Embryonic facial prominence (tissue), 1 donor: ENCODE results near the gene COLEC12.

Source experiments
- DNase-seq: peaks from one replicate; pipeline ENCODE4 v3.0.0-alpha.2; 2016; ENCODE audit errors: extremely low spot score

COLEC12 gene

DNA sequence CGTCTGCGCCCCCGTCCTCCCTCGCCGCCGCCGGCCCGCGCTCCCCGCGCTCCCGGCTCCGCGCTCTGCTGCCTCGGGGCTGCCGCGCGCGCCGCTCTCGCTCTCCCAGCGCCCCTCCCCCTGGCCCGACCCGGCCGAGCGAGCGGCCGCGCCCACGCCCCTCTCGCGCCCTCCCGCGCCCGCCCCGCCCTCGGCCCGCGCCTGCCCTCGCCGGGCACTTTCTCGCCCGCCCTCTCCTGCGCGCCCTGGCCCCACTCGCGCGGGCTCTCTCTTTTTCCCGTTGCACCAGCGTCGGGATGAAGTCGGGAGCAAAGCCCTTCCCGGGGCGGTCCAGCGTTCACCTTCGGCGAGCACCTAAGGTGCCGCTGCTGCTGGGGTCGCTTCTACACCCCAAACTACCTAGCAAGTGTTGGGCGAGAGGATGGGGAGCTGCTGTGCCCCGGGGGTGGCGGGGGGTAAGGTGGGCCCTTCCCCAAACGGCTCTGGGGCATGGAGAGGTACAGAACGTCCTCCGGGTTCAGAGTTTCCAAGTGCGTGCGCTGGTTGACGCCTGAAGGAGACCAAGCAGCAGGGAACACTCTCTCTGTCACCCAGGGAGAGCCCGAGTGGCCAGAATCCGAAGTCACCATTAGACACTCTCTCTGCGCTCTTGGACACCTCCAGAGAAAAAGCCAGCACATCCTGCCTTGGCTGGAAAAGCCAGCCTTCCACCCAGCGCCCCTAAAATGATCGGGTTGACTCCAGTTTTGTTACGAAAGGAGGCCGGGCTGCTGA, at the start of gene COLEC12:
Gene COLEC12, minus strand, starts transcription at position 70 of the 774 bp plus-strand sequence. CDS start 187 bp downstream, outside the sequence.
- DNase-seq = no peak

GRCh38 chr18:549967-550366, 49.5 kb upstream of the COLEC12 start:
- DNase-seq = no peak

GRCh38 chr18:543447-544078, 43.1 kb upstream of the COLEC12 start:
- peak; percentile 57 for DNase-seq

- no peak for DNase-seq
Measured at GRCh38 chr18:533995-534601, 33.6 kb upstream of the COLEC12 start.

DNA sequence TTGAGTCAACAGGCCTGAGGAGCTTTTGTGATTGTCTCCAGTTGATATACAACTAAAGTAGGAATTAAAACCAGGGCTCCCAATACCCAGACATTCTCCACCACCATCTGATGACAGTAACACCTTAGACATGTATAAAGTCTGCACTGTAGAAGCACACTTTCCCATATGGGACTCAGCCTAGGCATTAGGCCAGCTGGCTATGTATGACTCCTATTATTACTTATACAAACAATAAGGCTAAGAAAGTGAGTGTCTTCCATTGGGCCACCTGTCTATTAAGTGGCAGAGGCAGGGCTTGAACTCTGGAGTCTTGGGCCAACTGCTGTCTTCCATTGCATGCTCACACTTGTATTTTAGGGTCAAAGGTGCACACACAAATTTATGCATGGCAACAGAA, 32.1 kb upstream of the COLEC12 start:
- no peak for DNase-seq

DNA sequence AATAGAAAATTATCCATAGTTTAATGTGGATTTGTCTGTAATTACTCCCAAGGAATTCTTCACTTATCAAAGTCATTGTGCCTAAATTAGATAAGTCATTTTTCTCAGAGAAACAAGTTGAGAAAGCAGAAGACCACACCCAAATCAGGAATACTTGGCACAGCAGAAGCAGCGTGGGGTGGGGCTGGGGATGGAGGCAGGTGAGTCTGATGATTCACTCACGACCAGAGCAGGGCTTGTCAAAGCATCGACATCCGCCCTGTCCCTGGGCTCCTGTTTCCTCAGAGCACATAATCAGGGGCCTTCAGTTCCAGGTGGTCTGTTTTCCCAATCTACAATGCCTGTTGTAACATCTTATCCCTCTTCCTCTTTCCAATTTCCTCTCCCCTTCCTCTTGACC, 31.5 kb upstream of the COLEC12 start:
- DNase-seq = no peak

- DNase-seq = no peak
Measured at GRCh38 chr18:527146-527545, 26.6 kb upstream of the COLEC12 start.

GRCh38 chr18:526681-527080, 26.2 kb upstream of the COLEC12 start:
- DNase-seq = no peak

GRCh38 chr18:525036-525797, 24.7 kb upstream of the COLEC12 start:
- DNase-seq = no peak

DNA sequence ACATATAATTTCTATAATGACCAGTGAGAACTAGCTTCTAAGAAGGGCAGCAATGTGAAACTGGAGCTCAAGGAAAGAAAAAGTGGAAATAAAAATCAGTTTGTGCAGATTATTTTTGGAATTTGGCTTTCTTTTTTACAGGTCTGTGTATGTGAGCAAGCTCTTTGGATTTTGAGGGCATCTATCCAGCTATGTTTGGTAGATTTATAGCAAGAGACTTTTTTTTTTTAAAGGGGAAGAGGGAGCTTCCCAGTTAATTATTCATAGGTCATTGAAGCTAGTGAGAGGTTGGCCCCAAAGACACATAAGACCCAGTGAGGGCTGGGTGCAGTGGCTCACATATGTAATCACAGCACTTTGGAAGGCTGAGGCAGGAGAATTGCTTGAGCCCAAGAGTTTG, 24.0 kb upstream of the COLEC12 start:
- no peak for DNase-seq

DNA sequence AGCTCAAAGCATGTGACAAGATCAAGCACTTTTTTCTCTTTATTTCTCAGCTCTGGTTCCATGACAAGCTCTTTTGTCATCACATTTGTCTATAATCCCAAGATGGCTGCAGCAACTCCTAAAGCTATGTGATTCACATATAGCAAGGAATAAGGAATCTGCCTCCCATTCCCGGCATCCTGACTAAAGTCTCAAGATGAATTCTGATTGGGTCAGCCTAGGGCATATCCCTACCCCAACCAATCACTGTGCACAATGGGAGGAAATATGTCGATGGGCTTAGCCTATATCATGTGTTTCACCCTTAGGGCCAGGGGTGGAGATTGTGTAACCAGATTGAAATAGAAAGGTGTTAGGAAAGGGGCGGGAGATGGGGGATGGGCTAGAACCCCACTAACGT, 23.1 kb upstream of the COLEC12 start:
- no peak for DNase-seq

GRCh38 chr18:519019-519879, 18.7 kb upstream of the COLEC12 start:
- DNase-seq = no peak

DNA sequence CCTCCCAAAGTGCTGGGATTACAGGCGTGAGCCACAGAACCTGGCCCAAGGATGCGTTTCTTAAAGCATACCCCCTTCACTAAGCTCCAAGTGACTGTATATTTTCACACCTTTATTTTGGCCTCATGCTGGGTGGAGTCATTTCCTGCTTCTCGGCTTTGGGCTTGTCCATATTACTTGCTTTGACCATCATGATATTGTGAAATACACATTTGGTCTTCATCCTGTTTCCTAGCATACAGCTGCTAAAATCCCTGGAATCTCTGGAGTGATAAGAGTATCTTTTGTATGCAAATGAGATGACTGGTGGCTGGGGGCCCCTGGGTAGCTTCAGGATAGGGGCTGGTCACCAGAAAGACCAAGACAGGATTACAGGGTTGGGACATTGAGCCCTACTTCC, 17.6 kb upstream of the COLEC12 start:
- DNase-seq = no peak

DNA sequence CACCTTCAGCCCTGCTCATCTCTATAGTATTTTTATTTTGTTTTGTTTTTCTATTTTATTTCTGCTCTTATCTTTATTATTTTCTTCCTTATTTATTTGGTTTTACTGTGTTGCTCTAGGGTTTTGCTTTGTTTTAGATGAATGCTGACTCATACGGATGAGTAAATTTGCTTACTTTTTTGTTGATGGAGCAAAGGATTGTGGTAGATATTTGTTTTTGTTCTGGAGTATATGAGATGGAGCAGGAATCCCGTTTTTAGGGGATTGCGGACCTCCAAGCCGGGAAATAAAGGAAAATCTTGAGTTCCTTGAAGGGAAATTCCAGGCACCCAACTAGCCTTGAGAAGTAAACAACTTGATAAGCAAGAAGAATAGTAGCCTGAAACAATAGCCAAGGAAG, 15.3 kb upstream of the COLEC12 start:
- no peak for DNase-seq

- no peak for DNase-seq
Measured at GRCh38 chr18:515156-515815, 14.8 kb upstream of the COLEC12 start.

DNA sequence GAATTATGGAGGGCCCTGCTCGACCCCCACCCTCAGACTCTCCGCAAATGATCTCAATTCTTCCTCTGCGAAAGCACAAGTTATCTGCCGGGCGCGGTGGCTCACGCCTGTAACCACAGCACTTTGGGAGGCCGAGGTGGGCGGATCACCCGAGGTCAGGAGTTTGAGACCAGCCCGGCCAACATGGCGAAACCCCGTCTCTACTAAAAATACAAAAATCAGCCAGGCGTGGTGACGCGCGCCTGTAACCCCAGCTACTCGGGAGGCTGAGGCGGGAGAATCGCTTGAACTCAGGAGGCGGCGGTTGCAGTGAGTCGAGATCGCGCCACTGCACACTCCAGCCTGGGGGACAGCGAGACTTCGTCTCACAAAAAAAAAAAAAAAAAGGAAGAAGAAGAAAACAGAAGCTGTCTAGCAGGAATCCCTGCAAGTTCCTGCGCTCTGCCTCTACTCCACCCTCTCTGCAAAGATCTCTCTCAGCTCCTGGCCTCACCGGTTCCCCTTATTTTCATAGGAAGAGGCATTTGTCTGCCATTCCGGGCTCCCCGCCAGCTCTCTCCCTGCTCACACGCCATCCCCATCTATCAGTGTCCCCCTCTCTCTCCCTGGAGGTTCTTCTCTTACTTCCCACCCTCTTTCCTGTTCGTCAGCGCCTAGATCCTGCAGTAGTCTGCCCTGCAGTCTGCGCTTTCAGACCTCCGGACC, 13.5 kb upstream of the COLEC12 start:
- DNase-seq = no peak

GRCh38 chr18:512957-513356, 12.5 kb upstream of the COLEC12 start:
- DNase-seq = no peak

- no peak for DNase-seq
Measured at GRCh38 chr18:508835-509234, 8.3 kb upstream of the COLEC12 start.

DNA sequence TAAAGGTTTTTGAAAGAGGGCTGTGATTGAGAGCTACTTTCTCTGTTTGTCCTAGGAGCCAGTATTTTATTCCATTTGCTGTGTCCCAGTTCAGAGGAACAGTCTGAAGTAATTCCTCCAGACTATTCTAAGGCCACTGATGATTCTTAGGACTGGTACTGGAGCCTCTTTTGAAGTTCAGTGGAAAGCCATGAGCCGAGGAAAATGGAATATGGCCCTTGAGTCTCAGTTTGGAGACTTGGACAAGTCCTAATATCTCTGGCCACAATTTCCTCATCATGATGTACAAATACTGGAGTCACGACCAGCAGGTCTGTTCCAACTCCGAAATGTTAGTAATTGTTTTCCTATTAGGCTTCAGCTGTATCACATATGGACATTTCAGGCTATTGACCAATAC, 7.1 kb upstream of the COLEC12 start:
- no peak for DNase-seq

DNA sequence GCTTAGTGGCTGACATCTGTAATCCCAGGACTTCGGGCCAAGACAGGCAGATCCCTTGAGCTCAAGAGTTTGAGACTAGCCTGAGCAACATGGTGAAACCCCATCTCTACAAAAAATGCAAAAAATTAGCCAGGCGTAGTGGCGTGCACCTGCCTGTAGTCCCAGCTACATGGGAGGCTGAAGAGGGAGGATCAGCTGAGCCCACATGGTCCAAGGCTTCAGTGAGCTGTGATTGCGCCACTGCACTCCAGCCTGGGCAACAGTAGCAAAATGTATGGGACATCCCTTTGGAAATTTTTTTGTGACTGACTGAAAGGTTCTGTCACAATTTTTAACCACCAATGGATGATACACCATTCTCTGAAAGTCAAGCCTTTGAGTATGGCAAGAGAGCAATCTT, 6.3 kb upstream of the COLEC12 start:
- DNase-seq = no peak
